ENCODE measurements around the gene FDXR. TPM values are rescaled to one million over a fixed set of nuclear protein-coding genes. Genes with fewer than 3 reads are reported as not detected.

The FDXR gene
- total and polyA plus RNA-seq, 9 of the 15 experiments (the other 6 are each of a cell fraction or from before 2014, with no cell fraction given), result 0.89 to 70.7 (median 30.9) TPM

GRCh38 chr17:74875977-74876593 is 3.3 kb upstream of the FDXR start:
- ATAC-seq (peak; percentile 35), DNase-seq (ENCODE audit: extremely low read depth in 1 of 4, low spot score in 3 of 4) (peak; percentile 60 to 90 (median 72)), FAIRE-seq (peak; percentile 96)
- ChIA-PET CTCF (ENCODE audit: low intra/inter-chr PET ratio) (interaction anchor here (0.6 kb wide), 1 partner anchor 17 kb away, joined by 3 read pairs; the partner anchor contains the start of gene FADS6), POLR2A (interaction anchor here (0.6 to 1.7 kb wide), 10 partner anchors 10 to 832 kb away, joined by 3 to 8 read pairs (median 4); no protein-coding TSS in a partner anchor)
- peak overlapping the region; percentile 90 for H2AFZ ChIP-seq (ENCODE audit: low read depth, low read length)
- H3K27ac ChIP-seq (ENCODE audit: extremely low read depth, low read depth, low read length), result peak overlapping the region; percentile 95
- no peak overlapping the region for H3K4me3 ChIP-seq
- peaks cover 19% of the 10 kb centered on the region for H3K79me2 ChIP-seq (ENCODE audit: control insufficient read depth, insufficient read depth, low read length)
- no peaks in the 10 kb centered on the region for H3K9me3 ChIP-seq (replicated peaks; ENCODE audit: control insufficient read depth, insufficient read depth, low read depth, low read length)
- 10% methylated on average over 6 of the region's 6 CpGs for WGBS (ENCODE audit: insufficient coverage, low coverage, missing lambda C conversion rate)
- no peaks in the 10 kb centered on the region; the same call in 1 of the 2 replicates for H4K20me1 ChIP-seq (replicated peaks; ENCODE audit: control insufficient read depth, insufficient read depth, low read length)
- H3K9me1 ChIP-seq (ENCODE audit: control insufficient read depth, insufficient read depth, low read length), result no peaks in the 10 kb centered on the region
- H3K4me1 ChIP-seq (replicated peaks in 1 of 2; ENCODE audit: control insufficient read depth in 2 of 2, insufficient read depth in 2 of 2, low read length in 2 of 2), result peaks cover 57 to 61% of the 10 kb centered on the region in 2 experiments
- H3K27me3 ChIP-seq (ENCODE audit: control insufficient read depth in 2 of 2, insufficient read depth in 2 of 2, low read length in 2 of 2), result no peaks in the 10 kb centered on the region
- intact Hi-C loops (cut with micrococcal nuclease), result loop anchor here (10.0 kb wide), 1 partner anchor 159 kb away; no protein-coding TSS in a partner anchor
- peaks cover 6% of the 10 kb centered on the region; the same call in 1 of the 3 replicates for H3K36me3 ChIP-seq (ENCODE audit: control insufficient read depth, insufficient read depth, low read length)
- in situ Hi-C loops (cut with MboI), result no loop called here
- H3K9ac ChIP-seq (ENCODE audit: insufficient read depth in 1 of 2, low read depth in 2 of 2, low read length in 2 of 2), result peak overlapping the region; percentile 46 to 90; a peak in 3 of 4 replicates
- peak overlapping the region; percentile 70 for H3K4me2 ChIP-seq (ENCODE audit: insufficient read depth, low read length)
- BruUV-seq (replicated peaks), result no TSS peak
- TF ChIP-seq MLLT1 (IDR thresholded peaks at IDR 0.05), result peak; percentile 11 to 63; a peak in 1 of 4 replicates
- 0 out of 2 replicates have a peak, but pooled peaks have one; percentile 39 for TF ChIP-seq ETV1 (tag; conservative IDR thresholded peaks at IDR 0.05; ENCODE audit: low read depth)
- TF ChIP-seq SRSF9 (IDR thresholded peaks at IDR 0.05; ENCODE audit: borderline replicate concordance, low read depth, low read length), result no peak
- no peak for TF ChIP-seq AFF4 (CRISPR knock-in tag; IDR thresholded peaks at IDR 0.05)
- peak; percentile 49; the same call in 1 of the 2 replicates for TF ChIP-seq SOX6 (IDR thresholded peaks at IDR 0.05)
- TF ChIP-seq ZNF121 (CRISPR knock-in tag; conservative IDR thresholded peaks at IDR 0.05), result no peak
- TF ChIP-seq ZNF644 (tag; IDR thresholded peaks at IDR 0.05; ENCODE audit: low read depth), result peak; percentile 94
- TF ChIP-seq PCBP1 (IDR thresholded peaks at IDR 0.05; ENCODE audit: low read depth, low read length, poor library complexity, severe bottlenecking), result no peak
- peak; percentile 49; the same call in 1 of the 2 replicates for TF ChIP-seq PYGO2 (tag; IDR thresholded peaks at IDR 0.05)
- TF ChIP-seq ID3 (CRISPR knock-in tag; IDR thresholded peaks at IDR 0.05), result 0 out of 2 replicates have a peak, but pooled peaks have one; percentile 48
- TF ChIP-seq ID3 (tag; IDR thresholded peaks at IDR 0.05), result peak; percentile 79; the same call in 1 of the 2 replicates
- peak; percentile 90 for TF ChIP-seq ZNF175 (CRISPR knock-in tag; IDR thresholded peaks at IDR 0.05; ENCODE audit: low read depth)
- peak; percentile 94 for TF ChIP-seq BRD9 (IDR thresholded peaks at IDR 0.05; ENCODE audit: low read depth, partially characterized antibody)
- no peak for TF ChIP-seq SIN3A (IDR thresholded peaks at IDR 0.05; ENCODE audit: borderline replicate concordance in 2 of 2, control insufficient read depth in 1 of 2, low read depth in 2 of 2, low read length in 2 of 2)
- peak; percentile 72; the same call in 1 of the 2 replicates for TF ChIP-seq GTF2E2 (tag; IDR thresholded peaks at IDR 0.05)
